ENCODE results near the gene TAOK1. TPM values are rescaled to one million over a fixed set of nuclear protein-coding genes. Genes with fewer than 3 reads are reported as not detected.

The TAOK1 gene
- total and polyA plus RNA-seq, 10 of the 15 experiments (the other 5 are each of a cell fraction or from before 2014, with no cell fraction given): 2.0 to 27.1 (median 11.8) TPM

DNA sequence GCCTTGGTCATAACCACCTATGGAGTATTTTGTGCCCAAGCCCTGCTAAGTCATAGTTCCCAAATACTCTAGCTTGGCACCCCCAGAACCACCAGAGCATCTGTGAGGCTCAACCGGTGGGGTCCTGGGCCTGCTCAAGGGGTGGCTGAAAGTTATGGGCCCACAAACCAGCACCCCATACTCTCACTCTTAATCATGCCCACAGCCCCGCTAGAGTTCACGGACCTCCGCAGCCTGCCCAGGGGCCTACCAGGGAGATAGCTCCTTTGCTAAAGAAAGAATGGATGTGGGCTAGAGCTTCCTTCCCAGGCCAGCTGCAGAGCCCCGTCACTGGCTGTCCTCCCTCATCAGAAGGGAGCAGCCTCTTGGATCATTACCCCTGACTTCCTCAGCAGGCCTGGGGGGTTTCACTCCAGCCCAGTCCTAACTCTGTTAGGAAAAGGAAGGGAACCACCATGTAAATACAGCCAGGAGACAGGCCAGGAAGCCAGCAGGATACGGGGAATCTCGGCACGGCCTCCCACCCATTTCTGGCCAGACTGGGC is 197.9 kb downstream of the TAOK1 start:
- ChIA-PET RAD21 (ENCODE audit: unreplicated experiment) (interaction anchor here (0.8 to 2.0 kb wide), 6 partner anchors 17 to 343 kb away, joined by 3 to 11 read pairs (median 4); no protein-coding TSS in a partner anchor), CTCF (interaction anchor here (0.6 to 6.7 kb wide), 10 partner anchors 7 to 343 kb away, joined by 3 to 82 read pairs (median 5); no protein-coding TSS in a partner anchor), POLR2A (interaction anchor here (0.6 to 3.1 kb wide), 6 partner anchors 9 to 29 kb away, joined by 3 to 9 read pairs (median 4); no protein-coding TSS in a partner anchor), SMC1A (ENCODE audit: uncharacterized antibody, unreplicated experiment) (interaction anchor here (1.0 to 2.9 kb wide), 5 partner anchors 12 to 218 kb away, joined by 3 to 15 read pairs (median 3); no protein-coding TSS in a partner anchor)
- no peak for FAIRE-seq
- peak overlapping the region; percentile 89 for H3K4me2 ChIP-seq (ENCODE audit: control insufficient read depth, insufficient read depth)
- peak overlapping the region; percentile 78 for H3K9ac ChIP-seq (ENCODE audit: control insufficient read depth, insufficient read depth, low read length)
- no peaks in the 10 kb centered on the region for H4K20me1 ChIP-seq (ENCODE audit: control insufficient read depth, insufficient read depth)
- 3% methylated on average over 8 of the region's 8 CpGs for WGBS (ENCODE audit: insufficient coverage, insufficient replicate concordance, low lambda C conversion rate, missing lambda C conversion rate)
- H3K27me3 ChIP-seq (replicated peaks in 1 of 2; ENCODE audit: control insufficient read depth in 2 of 2, insufficient read depth in 2 of 2, low read length in 1 of 2): no peaks in the 10 kb centered on the region
- no peak overlapping the region for H2AFZ ChIP-seq (ENCODE audit: control insufficient read depth, low read depth, low read length)
- H3K27ac ChIP-seq (ENCODE audit: control insufficient read depth, insufficient read depth): peak overlapping the region; percentile 58
- peaks cover 51% of the 10 kb centered on the region for H3K4me1 ChIP-seq (ENCODE audit: control insufficient read depth, insufficient read depth, low read length)
- peaks cover 33% of the 10 kb centered on the region for H3K79me2 ChIP-seq (ENCODE audit: control insufficient read depth, insufficient read depth, low read length)
- BruUV-seq (replicated peaks): no TSS peak
- no peak for DNase-seq (ENCODE audit: low read depth, low spot score)
- in situ Hi-C loops (cut with MboI): no loop called here
- intact Hi-C loops (cut with micrococcal nuclease; ENCODE audit: unreplicated experiment): no loop called here
- no peaks in the 10 kb centered on the region for H3K9me3 ChIP-seq (replicated peaks; ENCODE audit: control insufficient read depth, insufficient read depth, low read length)
- H3K36me3 ChIP-seq (ENCODE audit: control insufficient read depth in 2 of 2, insufficient read depth in 2 of 2, low read length in 1 of 2): no peaks in the 10 kb centered on the region; a peak in 2 of 4 replicates
- H3K4me3 ChIP-seq: peak overlapping the region; percentile 94
- ATAC-seq: no peak
- TF ChIP-seq ZNF217 (IDR thresholded peaks at IDR 0.05) (no peak), MTA2 (IDR thresholded peaks at IDR 0.05; ENCODE audit: low read depth) (no peak), BCL11A (IDR thresholded peaks at IDR 0.05; ENCODE audit: low read depth, low read length) (no peak), CREM (IDR thresholded peaks at IDR 0.05; ENCODE audit: low read depth) (no peak), MXI1 (IDR thresholded peaks at IDR 0.05; ENCODE audit: low read depth, low read length) (no peak), TARDBP (IDR thresholded peaks at IDR 0.05; ENCODE audit: borderline replicate concordance) (no peak), ZNF384 (IDR thresholded peaks at IDR 0.05; ENCODE audit: borderline replicate concordance, low read depth, low read length) (no peak), SREBF2 (IDR thresholded peaks at IDR 0.05; ENCODE audit: low read length) (no peak), KAT2A (conservative IDR thresholded peaks at IDR 0.05; ENCODE audit: control insufficient read depth, low read depth, low read length) (no peak), SIN3A (IDR thresholded peaks at IDR 0.05; ENCODE audit: low read depth, low read length) (no peak)
- TF ChIP-seq, protein P1, sequence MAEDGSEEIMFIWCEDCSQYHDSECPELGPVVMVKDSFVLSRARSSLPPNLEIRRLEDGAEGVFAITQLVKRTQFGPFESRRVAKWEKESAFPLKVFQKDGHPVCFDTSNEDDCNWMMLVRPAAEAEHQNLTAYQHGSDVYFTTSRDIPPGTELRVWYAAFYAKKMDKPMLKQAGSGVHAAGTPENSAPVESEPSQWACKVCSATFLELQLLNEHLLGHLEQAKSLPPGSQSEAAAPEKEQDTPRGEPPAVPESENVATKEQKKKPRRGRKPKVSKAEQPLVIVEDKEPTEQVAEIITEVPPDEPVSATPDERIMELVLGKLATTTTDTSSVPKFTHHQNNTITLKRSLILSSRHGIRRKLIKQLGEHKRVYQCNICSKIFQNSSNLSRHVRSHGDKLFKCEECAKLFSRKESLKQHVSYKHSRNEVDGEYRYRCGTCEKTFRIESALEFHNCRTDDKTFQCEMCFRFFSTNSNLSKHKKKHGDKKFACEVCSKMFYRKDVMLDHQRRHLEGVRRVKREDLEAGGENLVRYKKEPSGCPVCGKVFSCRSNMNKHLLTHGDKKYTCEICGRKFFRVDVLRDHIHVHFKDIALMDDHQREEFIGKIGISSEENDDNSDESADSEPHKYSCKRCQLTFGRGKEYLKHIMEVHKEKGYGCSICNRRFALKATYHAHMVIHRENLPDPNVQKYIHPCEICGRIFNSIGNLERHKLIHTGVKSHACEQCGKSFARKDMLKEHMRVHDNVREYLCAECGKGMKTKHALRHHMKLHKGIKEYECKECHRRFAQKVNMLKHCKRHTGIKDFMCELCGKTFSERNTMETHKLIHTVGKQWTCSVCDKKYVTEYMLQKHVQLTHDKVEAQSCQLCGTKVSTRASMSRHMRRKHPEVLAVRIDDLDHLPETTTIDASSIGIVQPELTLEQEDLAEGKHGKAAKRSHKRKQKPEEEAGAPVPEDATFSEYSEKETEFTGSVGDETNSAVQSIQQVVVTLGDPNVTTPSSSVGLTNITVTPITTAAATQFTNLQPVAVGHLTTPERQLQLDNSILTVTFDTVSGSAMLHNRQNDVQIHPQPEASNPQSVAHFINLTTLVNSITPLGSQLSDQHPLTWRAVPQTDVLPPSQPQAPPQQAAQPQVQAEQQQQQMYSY (CRISPR knock-in tag; IDR thresholded peaks at IDR 0.05): no peak
- TF ChIP-seq, protein P2, sequence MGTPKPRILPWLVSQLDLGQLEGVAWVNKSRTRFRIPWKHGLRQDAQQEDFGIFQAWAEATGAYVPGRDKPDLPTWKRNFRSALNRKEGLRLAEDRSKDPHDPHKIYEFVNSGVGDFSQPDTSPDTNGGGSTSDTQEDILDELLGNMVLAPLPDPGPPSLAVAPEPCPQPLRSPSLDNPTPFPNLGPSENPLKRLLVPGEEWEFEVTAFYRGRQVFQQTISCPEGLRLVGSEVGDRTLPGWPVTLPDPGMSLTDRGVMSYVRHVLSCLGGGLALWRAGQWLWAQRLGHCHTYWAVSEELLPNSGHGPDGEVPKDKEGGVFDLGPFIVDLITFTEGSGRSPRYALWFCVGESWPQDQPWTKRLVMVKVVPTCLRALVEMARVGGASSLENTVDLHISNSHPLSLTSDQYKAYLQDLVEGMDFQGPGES (IDR thresholded peaks at IDR 0.05): no peak
- TF ChIP-seq, protein P3, sequence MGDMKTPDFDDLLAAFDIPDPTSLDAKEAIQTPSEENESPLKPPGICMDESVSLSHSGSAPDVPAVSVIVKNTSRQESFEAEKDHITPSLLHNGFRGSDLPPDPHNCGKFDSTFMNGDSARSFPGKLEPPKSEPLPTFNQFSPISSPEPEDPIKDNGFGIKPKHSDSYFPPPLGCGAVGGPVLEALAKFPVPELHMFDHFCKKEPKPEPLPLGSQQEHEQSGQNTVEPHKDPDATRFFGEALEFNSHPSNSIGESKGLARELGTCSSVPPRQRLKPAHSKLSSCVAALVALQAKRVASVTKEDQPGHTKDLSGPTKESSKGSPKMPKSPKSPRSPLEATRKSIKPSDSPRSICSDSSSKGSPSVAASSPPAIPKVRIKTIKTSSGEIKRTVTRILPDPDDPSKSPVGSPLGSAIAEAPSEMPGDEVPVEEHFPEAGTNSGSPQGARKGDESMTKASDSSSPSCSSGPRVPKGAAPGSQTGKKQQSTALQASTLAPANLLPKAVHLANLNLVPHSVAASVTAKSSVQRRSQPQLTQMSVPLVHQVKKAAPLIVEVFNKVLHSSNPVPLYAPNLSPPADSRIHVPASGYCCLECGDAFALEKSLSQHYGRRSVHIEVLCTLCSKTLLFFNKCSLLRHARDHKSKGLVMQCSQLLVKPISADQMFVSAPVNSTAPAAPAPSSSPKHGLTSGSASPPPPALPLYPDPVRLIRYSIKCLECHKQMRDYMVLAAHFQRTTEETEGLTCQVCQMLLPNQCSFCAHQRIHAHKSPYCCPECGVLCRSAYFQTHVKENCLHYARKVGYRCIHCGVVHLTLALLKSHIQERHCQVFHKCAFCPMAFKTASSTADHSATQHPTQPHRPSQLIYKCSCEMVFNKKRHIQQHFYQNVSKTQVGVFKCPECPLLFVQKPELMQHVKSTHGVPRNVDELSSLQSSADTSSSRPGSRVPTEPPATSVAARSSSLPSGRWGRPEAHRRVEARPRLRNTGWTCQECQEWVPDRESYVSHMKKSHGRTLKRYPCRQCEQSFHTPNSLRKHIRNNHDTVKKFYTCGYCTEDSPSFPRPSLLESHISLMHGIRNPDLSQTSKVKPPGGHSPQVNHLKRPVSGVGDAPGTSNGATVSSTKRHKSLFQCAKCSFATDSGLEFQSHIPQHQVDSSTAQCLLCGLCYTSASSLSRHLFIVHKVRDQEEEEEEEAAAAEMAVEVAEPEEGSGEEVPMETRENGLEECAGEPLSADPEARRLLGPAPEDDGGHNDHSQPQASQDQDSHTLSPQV (IDR thresholded peaks at IDR 0.05): no peak

All from GM12878 (cell line).